B cell (primary cell): ENCODE measurements around the gene MAGOHB.

Source experiments
- CTCF ChIP-seq: fragments of 200-600 bp; IDR thresholded peaks from one replicate; pipeline ENCODE4 v1.8.0; 2022; ENCODE audit warnings: antibody characterized with exemption, mild to moderate bottlenecking
- EZH2 ChIP-seq: IDR thresholded peaks from 2 replicates; pipeline ENCODE4 v1.6.1; 2012; ENCODE audit warnings: borderline replicate concordance, low read depth, mild to moderate bottlenecking, moderate library complexity, low read length; ENCODE audit not compliant: insufficient read depth, poor library complexity, severe bottlenecking

DNA sequence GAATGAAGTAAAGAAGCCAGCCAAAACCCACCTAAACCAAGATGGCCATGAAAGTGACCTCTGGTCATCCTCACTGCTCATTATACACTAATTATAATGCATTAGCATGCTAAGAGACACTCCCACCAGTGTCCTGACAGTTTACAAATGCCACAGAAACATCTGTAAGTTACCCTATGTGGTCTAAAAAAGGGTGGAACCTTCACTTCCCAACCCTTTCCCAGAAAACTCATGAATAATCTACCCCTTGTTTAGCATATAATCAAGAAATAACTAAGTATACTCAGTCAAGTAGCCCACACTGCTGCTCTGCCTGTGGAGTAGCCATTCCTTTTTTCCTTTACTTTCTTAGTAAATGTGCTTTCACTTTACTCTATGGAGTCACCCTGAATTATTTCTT lies 40.6 kb upstream of the MAGOHB start:
- TF ChIP-seq CTCF (no peak), EZH2 (no peak)
